Fibroblast of mammary gland (primary cell): ENCODE results near the gene E4F1.

Experiments used
- DNase-seq: peaks from one replicate; pipeline ENCODE4 v3.0.0-alpha.2; 2010; ENCODE audit warnings: low read depth
- H3K4me3 ChIP-seq: 2 replicates; pipeline ENCODE4 v1.5.1; 2011; ENCODE audit warnings: low read depth, mild to moderate bottlenecking, low read length, moderate library complexity; ENCODE audit not compliant: control insufficient read depth
- TF ChIP-seq, protein P1 (sequence below): conservative IDR thresholded peaks from 2 replicates; pipeline ENCODE4 v1.5.1; 2011; ENCODE audit warnings: low read depth, low read length, inconsistent platforms; ENCODE audit not compliant: control insufficient read depth, insufficient read depth

Gene E4F1, protein sequence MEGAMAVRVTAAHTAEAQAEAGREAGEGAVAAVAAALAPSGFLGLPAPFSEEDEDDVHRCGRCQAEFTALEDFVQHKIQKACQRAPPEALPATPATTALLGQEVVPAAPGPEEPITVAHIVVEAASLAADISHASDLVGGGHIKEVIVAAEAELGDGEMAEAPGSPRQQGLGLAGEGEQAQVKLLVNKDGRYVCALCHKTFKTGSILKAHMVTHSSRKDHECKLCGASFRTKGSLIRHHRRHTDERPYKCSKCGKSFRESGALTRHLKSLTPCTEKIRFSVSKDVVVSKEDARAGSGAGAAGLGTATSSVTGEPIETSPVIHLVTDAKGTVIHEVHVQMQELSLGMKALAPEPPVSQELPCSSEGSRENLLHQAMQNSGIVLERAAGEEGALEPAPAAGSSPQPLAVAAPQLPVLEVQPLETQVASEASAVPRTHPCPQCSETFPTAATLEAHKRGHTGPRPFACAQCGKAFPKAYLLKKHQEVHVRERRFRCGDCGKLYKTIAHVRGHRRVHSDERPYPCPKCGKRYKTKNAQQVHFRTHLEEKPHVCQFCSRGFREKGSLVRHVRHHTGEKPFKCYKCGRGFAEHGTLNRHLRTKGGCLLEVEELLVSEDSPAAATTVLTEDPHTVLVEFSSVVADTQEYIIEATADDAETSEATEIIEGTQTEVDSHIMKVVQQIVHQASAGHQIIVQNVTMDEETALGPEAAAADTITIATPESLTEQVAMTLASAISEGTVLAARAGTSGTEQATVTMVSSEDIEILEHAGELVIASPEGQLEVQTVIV

DNA sequence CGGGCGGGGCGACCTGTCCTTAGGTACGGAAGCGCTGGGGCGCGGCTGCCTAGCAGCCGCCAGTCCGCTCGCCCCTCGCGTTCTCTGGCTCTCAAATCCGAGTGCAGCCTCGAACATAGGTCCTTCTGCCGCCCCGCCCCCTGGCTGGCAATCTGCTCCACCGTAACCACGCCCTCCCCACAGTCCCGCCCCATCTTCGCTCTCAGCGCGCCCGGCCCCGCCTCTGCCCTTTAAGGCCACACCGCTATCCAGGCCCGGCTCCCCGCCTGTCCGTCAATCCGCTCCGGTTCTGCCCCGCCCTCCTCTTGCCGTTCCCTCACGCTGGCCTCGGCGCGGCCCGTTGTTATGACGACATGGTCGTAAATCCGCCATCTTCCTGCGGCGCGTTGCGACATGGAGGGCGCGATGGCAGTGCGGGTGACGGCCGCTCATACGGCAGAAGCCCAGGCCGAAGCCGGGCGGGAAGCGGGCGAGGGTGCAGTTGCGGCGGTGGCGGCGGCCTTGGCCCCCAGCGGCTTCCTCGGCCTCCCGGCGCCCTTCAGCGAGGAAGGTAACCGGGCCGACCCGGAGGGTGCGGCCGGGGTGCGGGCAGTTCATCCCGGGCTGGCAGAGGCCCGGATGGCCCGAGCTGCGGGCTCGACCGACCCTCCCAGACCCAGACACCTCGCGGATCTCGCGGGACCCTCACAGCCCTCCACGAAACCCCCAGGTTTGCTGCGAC, at the start of gene E4F1:
TSS of gene E4F1 (plus strand) at position 371 of the 721 bp plus-strand sequence. CDS start at position 394, 23 bp downstream.
- TF ChIP-seq, protein P1, sequence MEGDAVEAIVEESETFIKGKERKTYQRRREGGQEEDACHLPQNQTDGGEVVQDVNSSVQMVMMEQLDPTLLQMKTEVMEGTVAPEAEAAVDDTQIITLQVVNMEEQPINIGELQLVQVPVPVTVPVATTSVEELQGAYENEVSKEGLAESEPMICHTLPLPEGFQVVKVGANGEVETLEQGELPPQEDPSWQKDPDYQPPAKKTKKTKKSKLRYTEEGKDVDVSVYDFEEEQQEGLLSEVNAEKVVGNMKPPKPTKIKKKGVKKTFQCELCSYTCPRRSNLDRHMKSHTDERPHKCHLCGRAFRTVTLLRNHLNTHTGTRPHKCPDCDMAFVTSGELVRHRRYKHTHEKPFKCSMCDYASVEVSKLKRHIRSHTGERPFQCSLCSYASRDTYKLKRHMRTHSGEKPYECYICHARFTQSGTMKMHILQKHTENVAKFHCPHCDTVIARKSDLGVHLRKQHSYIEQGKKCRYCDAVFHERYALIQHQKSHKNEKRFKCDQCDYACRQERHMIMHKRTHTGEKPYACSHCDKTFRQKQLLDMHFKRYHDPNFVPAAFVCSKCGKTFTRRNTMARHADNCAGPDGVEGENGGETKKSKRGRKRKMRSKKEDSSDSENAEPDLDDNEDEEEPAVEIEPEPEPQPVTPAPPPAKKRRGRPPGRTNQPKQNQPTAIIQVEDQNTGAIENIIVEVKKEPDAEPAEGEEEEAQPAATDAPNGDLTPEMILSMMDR: no peak

DNA sequence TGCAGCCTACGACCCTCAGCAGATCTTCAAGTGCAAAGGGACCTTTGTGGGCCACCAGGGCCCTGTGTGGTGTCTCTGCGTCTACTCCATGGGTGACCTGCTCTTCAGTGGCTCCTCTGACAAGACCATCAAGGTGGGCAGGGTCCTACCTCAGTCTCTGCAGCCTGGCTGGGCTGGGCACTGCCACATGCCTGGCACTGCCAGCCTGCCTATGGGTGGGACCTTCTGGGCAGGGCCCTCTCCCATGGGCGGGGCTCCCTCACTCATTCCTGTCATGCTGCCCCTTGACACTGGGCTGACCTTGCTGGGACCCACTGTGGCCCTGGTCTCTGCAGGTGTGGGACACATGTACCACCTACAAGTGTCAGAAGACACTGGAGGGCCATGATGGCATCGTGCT, 49.5 kb upstream of the E4F1 start:
- TF ChIP-seq, protein P1: no peak
- DNase-seq: no peak
- no peak overlapping the region for H3K4me3 ChIP-seq

More for the DNA sequence above, at the start of gene E4F1:
- H3K4me3 ChIP-seq: peak within 1 kb of the TSS; percentile 82
- peak; percentile 99 for DNase-seq

DNA sequence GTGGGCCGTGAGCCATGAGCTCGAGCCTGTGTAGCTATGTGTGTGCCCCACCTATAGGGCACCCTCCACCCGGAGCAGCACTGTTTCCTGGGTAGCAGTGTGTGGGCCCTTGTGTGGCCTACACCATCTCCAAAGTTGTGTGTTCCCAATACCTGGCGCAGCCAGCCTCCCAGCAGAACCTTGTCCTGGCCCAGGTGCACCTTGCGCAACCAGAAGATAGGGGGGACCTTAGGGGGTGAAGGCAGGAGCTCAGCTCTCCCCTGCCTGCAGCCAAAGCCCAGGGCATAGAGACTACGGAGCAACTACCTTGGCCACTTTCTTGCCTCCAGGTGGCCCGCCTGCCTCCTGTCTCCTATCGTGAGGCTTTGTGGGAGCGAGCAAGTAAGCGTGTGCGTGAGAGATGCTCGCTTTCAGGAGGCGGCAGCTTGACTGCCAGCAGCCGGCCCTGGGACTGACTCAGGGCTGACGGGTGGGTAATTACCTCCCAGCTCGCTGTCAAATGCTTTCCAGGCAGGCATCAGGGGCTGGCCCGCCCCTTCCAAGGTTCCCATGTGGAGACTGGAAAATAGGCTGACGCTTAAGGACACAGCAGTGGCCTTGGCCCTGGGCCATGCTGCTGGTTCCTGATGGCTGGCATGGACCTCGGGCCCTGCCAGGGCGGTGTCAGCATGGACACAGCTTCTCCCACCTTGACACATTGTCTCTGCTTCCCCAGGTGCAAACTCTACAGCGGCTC, 48.8 kb upstream of the E4F1 start:
- DNase-seq: no peak
- H3K4me3 ChIP-seq: no peak overlapping the region
- TF ChIP-seq, protein P1: no peak

DNA sequence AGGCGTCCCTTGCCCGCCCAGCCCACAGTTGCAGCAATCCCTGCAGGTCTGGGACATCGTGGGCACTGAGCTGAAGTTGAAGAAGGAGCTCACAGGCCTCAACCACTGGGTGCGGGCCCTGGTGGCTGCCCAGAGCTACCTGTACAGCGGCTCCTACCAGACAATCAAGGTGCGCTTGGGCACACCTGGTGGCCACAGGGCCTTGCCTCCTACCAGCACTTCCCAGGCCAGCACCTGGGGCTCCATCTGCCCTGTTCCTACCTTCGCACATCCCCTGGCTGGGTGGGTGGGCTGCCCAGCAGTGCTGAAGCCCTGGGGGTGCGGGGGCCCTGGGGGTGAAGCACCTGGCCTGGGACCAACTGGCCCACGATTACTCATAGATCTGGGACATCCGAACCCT, 47.9 kb upstream of the E4F1 start:
- no peak for DNase-seq
- TF ChIP-seq, protein P1: no peak

DNA sequence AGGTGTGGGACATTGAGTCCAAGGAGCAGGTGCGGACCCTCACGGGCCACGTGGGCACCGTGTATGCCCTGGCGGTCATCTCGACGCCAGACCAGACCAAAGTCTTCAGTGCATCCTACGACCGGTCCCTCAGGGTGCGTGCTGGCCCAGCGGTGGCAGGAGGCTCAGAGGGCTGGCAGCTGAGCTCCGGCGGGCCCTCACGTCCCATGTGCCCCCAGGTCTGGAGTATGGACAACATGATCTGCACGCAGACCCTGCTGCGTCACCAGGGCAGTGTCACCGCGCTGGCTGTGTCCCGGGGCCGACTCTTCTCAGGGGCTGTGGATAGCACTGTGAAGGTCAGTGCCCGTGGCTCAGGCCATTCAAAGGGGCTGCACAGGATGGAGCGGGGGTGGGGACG, 47.3 kb upstream of the E4F1 start:
- no peak for DNase-seq
- TF ChIP-seq, protein P1: no peak
- H3K4me3 ChIP-seq: no peak overlapping the region

More for the DNA sequence above, 47.9 kb upstream of the E4F1 start:
- H3K4me3 ChIP-seq: no peak overlapping the region

DNA sequence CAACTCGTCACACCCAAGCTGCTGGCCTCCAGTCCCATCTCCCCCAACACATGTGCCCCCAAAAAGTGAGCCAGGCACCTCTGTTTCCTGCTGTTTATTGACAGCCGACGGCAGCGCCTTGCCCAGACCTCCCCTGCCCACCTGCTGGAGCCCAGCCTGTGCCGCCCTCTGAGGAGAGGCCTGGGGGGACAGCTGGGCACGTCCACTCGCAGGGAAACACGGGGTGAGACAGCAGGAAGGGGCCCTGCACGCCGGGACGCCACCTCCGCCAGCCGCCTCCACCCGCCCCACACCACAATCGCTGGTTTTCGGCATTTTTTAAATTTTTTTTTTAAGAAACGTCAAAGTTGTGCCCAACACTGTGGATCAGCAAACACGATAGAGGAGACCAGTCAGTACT, 46.3 kb upstream of the E4F1 start:
- TF ChIP-seq, protein P1: no peak
- H3K4me3 ChIP-seq: no peak overlapping the region
- no peak for DNase-seq
